ENCODE data around the gene ZNF423.

The ZNF423 gene

DNA sequence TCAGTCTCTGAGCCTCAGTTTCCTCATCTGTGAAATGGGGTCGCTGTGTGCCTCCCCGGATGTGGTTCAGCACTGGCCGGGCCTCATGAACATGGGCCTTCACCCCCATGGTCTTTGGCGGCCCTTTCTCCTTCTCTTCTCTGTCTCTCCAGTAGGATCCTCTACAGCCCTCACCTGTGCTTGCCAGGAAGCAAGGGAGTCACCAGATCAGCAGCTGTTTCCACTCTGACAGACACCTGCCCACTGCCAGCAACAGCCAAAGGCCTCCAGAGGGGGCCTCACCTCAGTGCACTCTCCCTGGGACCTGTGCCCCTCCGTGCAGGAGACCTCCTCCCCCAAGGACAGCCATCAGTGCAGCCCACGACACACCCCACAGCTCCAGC is 392.9 kb downstream of the ZNF423 start:
- no peak for DNase-seq (ENCODE audit: low read depth)
- TF ChIP-seq, protein P1, sequence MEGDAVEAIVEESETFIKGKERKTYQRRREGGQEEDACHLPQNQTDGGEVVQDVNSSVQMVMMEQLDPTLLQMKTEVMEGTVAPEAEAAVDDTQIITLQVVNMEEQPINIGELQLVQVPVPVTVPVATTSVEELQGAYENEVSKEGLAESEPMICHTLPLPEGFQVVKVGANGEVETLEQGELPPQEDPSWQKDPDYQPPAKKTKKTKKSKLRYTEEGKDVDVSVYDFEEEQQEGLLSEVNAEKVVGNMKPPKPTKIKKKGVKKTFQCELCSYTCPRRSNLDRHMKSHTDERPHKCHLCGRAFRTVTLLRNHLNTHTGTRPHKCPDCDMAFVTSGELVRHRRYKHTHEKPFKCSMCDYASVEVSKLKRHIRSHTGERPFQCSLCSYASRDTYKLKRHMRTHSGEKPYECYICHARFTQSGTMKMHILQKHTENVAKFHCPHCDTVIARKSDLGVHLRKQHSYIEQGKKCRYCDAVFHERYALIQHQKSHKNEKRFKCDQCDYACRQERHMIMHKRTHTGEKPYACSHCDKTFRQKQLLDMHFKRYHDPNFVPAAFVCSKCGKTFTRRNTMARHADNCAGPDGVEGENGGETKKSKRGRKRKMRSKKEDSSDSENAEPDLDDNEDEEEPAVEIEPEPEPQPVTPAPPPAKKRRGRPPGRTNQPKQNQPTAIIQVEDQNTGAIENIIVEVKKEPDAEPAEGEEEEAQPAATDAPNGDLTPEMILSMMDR (IDR thresholded peaks at IDR 0.05; ENCODE audit: insufficient read depth, low read depth, low read length, missing control alignments) = no peak
- no peak overlapping the region for H3K4me3 ChIP-seq (ENCODE audit: low read length)

DNA sequence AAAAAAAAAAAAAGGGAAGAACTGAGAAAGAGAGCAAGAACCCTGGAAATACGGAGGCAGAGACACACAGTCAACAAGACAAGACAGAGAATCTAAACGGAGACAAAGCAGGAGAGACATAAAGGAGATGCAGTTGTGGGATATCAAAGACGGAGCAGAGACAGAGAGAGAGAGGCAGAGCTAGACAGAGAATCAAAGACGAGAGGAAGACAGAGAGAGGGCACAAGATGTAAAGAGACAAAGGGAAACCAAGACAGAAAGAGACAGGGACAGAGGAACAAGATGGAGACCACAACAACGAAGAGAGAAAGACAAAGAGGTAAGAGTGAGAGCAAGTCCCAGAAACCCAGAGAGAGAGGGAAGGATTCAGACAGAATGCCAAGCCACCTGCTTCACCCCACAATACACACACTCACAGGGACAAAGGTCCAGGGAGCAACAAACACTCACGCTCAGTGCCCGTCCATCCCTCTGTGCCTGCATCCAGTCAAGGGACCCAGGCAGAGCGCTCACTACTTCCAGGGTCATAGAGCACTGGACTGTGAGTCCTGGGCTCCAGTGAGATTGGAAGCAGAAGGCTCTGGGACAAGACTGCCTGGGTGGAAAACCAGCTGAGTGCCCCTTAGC is 393.4 kb downstream of the ZNF423 start:
- no peak for DNase-seq (ENCODE audit: low read depth)
- TF ChIP-seq, protein P1 (IDR thresholded peaks at IDR 0.05; ENCODE audit: insufficient read depth, low read depth, low read length, missing control alignments) = no peak
- H3K4me3 ChIP-seq (ENCODE audit: low read length) = no peak overlapping the region

DNA sequence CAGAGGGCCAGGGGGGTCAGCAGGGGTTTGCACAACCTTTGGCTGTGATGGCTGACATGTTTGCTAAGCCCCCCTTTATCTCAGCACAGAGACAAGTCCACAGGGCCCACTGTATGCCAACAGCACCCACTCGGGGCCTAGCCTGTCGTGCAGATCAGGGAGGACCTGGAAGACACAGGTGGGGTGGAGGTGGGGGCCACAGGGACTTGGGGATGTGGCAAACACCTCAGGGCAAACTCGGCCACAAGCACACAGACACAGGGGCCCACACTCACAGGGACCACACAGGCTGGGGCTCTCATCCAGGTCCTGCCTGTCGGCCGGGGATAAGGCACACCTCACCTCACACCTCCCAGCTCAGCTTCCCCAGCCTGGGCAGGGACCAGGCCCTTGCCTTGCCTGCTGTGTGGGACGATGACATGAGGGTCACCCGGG is 394.4 kb downstream of the ZNF423 start:
- H3K4me3 ChIP-seq (ENCODE audit: low read length) = no peak overlapping the region
- no peak for DNase-seq (ENCODE audit: low read depth)
- TF ChIP-seq, protein P1 (IDR thresholded peaks at IDR 0.05; ENCODE audit: insufficient read depth, low read depth, low read length, missing control alignments) = no peak

DNA sequence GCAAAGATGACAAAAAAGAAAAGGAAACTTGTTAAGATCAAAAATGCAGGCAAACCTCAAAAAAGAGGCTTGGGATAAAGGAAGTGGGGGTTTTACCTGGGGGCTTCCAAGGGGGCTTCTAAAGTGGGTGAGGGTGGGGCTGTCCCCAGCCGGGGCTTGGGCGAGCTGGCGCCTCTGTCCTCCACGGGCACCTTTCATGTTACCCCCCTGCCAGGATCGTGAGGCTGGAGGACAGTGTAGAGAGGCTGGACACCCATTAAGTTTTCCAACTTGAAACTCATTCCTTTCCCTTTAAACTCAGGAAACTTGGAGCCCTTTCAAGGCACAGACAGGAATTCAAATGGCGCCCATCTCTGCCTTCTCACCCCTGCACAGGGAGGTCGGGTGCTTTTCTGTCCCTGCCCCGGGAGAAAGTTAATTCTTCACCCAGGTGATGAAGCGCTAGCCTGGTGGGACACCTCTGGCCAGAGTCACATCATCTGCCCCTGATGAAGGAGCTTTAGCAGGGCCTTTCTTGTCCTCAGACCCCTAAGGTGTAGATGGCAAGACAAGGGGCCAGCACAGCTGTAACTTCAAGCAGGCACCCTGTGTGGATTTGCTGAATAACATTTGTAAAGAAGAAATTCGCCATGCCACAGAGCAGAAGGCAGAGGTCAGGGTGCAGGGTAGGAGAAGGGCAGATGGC is 395.0 kb downstream of the ZNF423 start:
- no peak overlapping the region for H3K4me3 ChIP-seq (ENCODE audit: low read length)
- no peak for DNase-seq (ENCODE audit: low read depth)
- TF ChIP-seq, protein P1 (IDR thresholded peaks at IDR 0.05; ENCODE audit: insufficient read depth, low read depth, low read length, missing control alignments) = no peak

DNA sequence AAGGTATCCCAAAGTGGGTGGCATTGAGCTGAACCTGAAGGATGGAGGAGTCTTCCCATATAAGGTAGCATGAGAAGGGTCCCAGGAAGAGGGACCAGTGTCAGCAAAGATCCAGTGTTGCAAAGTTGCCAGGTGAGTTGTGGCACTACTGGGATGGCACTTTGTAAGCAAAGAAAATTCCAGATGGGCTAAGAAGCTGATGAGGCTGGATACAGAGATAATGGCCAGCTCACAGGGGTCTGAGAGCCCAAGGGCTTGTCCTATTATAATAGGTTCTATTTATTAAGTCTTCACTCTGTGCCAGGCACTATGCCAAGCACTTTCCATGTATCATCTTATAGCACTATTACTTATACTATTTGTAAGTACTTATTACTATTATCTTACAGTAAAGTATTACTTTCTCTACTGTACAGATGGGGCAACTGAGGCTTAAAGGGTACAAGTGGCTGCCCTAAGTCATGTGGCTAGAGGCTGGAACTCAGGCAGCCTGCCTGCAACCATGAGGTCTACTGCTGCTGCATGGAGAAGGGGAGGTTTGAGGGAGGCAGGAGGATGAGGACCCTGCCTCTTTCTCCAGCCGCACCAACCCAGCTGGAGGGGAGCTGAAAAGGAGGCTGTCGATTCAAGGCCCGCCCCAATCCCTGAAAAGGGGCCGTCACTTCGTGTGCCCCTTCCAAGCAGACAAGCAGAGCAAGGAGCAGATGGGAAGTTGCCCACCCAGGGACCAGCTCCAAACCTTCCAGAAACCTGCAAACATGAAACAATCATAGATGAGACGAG is 395.8 kb downstream of the ZNF423 start:
- no peak overlapping the region for H3K4me3 ChIP-seq (ENCODE audit: low read length)
- TF ChIP-seq, protein P1 (IDR thresholded peaks at IDR 0.05; ENCODE audit: insufficient read depth, low read depth, low read length, missing control alignments) = no peak
- DNase-seq (ENCODE audit: low read depth) = no peak

DNA sequence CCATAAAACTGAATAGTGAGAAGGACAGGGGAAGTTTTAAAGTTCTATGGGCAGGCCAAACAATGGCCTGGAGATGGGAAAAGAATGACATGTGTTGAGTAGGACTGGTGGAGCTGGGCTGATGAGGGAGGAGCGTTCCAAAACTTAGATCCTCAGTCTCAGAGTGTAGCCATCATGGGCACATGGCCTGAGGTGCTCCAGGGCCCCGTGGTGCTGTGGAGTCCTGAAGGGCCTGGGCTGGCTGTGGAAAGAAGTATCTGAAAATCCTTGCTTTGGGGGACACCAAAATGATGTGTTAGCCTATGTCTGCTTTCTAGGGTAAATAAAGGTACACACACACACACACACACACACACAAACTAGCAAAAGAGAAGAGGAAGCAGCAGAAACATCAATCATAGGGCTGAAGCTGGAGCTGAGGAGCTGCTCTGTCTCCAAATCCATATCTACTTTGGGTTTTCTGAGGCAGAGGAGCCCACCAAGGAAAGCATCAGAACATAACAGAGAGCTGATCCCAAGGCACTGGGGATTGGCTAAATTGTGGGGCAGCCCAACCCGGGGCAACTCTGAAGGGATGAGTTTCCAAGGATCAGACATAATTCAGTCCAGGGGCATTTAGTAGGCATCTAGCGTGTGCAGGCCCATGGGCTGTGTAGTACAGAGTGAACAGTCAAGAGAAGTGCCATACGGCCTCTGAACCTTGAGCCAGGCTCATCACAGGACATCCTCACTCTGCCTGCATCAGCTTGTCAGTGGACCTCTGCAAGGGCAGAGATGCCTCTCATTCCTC is 397.1 kb downstream of the ZNF423 start:
- TF ChIP-seq, protein P1 (IDR thresholded peaks at IDR 0.05; ENCODE audit: insufficient read depth, low read depth, low read length, missing control alignments) = no peak
- no peak overlapping the region for H3K4me3 ChIP-seq (ENCODE audit: low read length)
- no peak for DNase-seq (ENCODE audit: low read depth)
